CD4-positive, alpha-beta T cell treated with Interleukin-15 for 4 hours (primary cell): ENCODE measurements around the gene REX1BD.
A peak's percentile ranks its signal among the peaks of the same experiment; 100 is the strongest.
"Not testable (repeated sequence)": the region's sequence is repeated elsewhere in the genome, so short reads cannot be mapped to it uniquely, and the experiment has no call there.

Source experiments
- DNase-seq: peaks from one replicate; pipeline ENCODE4 v3.0.0-alpha.2; 2020; ENCODE audit warnings: low spot score

Gene REX1BD

GRCh38 chr19:18588611-18589379 lies at the start of gene REX1BD:
REX1BD (plus strand) TSS chr19:18588798; CDS start chr19:18588802, 4 bp downstream.
- peak; percentile 91 for DNase-seq

GRCh38 chr19:18539372-18539771 lies 49.2 kb upstream of the REX1BD start:
- DNase-seq, result no peak

- not testable (repeated sequence) for DNase-seq
Observed at GRCh38 chr19:18540200-18540599, 48.4 kb upstream of the REX1BD start.

- no peak for DNase-seq
Observed at GRCh38 chr19:18541258-18541991, 47.2 kb upstream of the REX1BD start.

GRCh38 chr19:18541992-18542940 lies 46.3 kb upstream of the REX1BD start:
- no peak for DNase-seq

GRCh38 chr19:18542941-18543813 lies 45.4 kb upstream of the REX1BD start, which contains the start of gene FKBP8:
FKBP8 (minus strand) TSS chr19:18543573; CDS start chr19:18541970, 1,603 bp downstream.
- peak; percentile 93 for DNase-seq

GRCh38 chr19:18543814-18544475 lies 44.7 kb upstream of the REX1BD start:
- DNase-seq, result peak; percentile 87

- no peak for DNase-seq
Observed at GRCh38 chr19:18551631-18552030, 37.0 kb upstream of the REX1BD start.

- DNase-seq, result peak; percentile 99
Observed at GRCh38 chr19:18557411-18558201, 31.0 kb upstream of the REX1BD start, which contains the start of gene KXD1. KXD1 (plus strand) TSS chr19:18557870; CDS start chr19:18562057, 4,187 bp downstream.

- no peak for DNase-seq
Observed at GRCh38 chr19:18558202-18558555, 30.4 kb upstream of the REX1BD start.

- DNase-seq, result no peak
Observed at GRCh38 chr19:18558604-18559003, 30.0 kb upstream of the REX1BD start.

- no peak for DNase-seq
Observed at GRCh38 chr19:18559685-18560084, 28.9 kb upstream of the REX1BD start.

GRCh38 chr19:18562086-18562485 lies 26.5 kb upstream of the REX1BD start:
- DNase-seq, result no peak

GRCh38 chr19:18566953-18567352 lies 21.6 kb upstream of the REX1BD start:
- no peak for DNase-seq

- no peak for DNase-seq
Observed at GRCh38 chr19:18568367-18568766, 20.2 kb upstream of the REX1BD start.

- DNase-seq, result peak; percentile 98
Observed at GRCh38 chr19:18571564-18572344, 16.8 kb upstream of the REX1BD start, which contains the start of gene UBA52. UBA52 (plus strand) TSS chr19:18571857; CDS start chr19:18573301, 1,444 bp downstream.

GRCh38 chr19:18574691-18575291 lies 13.8 kb upstream of the REX1BD start:
- no peak for DNase-seq

- no peak for DNase-seq
Observed at GRCh38 chr19:18576383-18576782, 12.2 kb upstream of the REX1BD start.
